ENCODE data around the gene DDX54. TPM values are rescaled to one million over a fixed set of nuclear protein-coding genes. Genes with fewer than 3 reads are reported as not detected.

DDX54 gene
- total RNA-seq (ENCODE audit: low replicate concordance) = 36.9 and 72.9 TPM in 2 replicates

DNA sequence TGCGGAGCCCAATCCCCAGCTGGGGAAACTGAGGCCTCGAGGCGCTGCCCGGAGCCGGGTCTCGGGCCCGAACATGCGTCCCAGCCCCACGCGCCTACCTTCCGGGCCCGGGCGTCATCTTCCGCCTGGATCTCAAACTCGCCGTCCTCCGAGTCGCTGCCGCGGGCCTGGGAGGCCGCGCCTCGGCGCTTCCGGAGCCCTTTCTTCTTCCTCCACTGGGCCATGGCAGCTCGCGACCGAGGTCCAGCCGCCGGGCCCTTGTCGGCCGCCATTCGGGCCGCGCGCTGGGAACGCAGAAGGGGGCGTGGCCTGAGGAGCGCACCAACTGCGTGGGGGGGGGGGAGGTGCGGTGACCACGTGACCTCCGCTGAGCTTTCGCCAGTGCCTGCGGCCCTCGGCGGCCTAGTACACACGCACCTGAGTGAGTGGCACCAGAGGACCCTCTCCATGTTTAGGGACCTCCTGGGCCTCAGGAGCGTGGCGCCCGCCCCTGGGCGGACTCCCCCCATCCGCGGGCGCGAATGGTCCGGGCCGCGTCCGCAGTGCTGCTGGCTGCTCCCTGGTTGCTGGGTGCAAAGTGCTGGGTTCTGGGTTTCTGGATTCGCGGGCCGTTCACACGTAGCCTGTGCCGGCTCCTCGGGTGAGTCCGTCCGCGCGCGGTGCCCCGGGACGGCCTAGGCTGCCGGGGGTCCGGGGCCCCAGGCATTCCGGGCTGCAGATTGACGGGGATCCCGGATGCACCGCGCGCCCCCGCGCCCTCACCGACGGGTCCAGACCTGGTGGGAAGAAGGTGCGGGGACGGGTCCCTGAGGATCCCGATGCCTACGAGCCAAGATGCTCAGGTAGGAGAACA, at the start of gene DDX54, which contains the start of gene RITA1:
DDX54 (minus strand) TSS at position 299 of the 853 bp plus-strand sequence; CDS start at position 272, 27 bp downstream.
RITA1 (plus strand) TSS at position 542 of the 853 bp plus-strand sequence. CDS start 1,026 bp downstream, outside the sequence.
- peak within 1 kb of the TSS; percentile 96 for H3K4me3 Mint-ChIP-seq
- Histone ChIP-seq H3F3A (ENCODE audit: low read depth) (peaks cover 11% of the 10 kb centered on the region), H3K4me2 (peak within 1 kb of the TSS; percentile 74), H4K20me1 (ENCODE audit: low read depth) (peaks cover 31% of the 10 kb centered on the region), H3K4me3 (peak within 1 kb of the TSS; percentile 75), H3K27me3 (no peaks in the 10 kb centered on the region), H2AFZ (replicated peaks) (peak within 1 kb of the TSS; percentile 88), H3K9ac (peak within 1 kb of the TSS; percentile 80), H3K4me1 (peaks cover 8% of the 10 kb centered on the region), H3K9me3 (ENCODE audit: low read depth) (no peaks in the 10 kb centered on the region), H3K79me2 (ENCODE audit: low read depth) (peaks cover 49% of the 10 kb centered on the region), H3K36me3 (no peaks in the 10 kb centered on the region), H3K27ac (peak within 1 kb of the TSS; percentile 89)
- peaks cover 3% of the 10 kb centered on the region for H3K27me3 Mint-ChIP-seq (ENCODE audit: insufficient read depth, low read depth)
- peaks cover 20% of the 10 kb centered on the region for H3K36me3 Mint-ChIP-seq
- peak; percentile 23 for TF ChIP-seq EZH2phosphoT487 (IDR thresholded peaks at IDR 0.05)
- no peak for TF ChIP-seq EZH2 (IDR thresholded peaks at IDR 0.05)
- H3K27ac Mint-ChIP-seq = peak within 1 kb of the TSS; percentile 63
- peaks cover 22% of the 10 kb centered on the region for H3K4me1 Mint-ChIP-seq
- peak; percentile 93 for DNase-seq (ENCODE audit: low spot score)
- no peaks in the 10 kb centered on the region for H3K9me3 Mint-ChIP-seq

GRCh38 chr12:113234483-113234882, 49.2 kb upstream of the DDX54 start:
- Histone ChIP-seq H3K9ac (no peak overlapping the region), H4K20me1 (ENCODE audit: low read depth) (peaks cover 13% of the 10 kb centered on the region), H3K4me3 (no peak overlapping the region), H3K9me3 (ENCODE audit: low read depth) (no peaks in the 10 kb centered on the region), H3K27ac (no peak overlapping the region), H2AFZ (replicated peaks) (no peak overlapping the region), H3K27me3 (no peaks in the 10 kb centered on the region), H3K79me2 (ENCODE audit: low read depth) (no peaks in the 10 kb centered on the region), H3F3A (ENCODE audit: low read depth) (peaks cover 4% of the 10 kb centered on the region), H3K4me1 (peaks cover 13% of the 10 kb centered on the region), H3K36me3 (no peaks in the 10 kb centered on the region), H3K4me2 (no peak overlapping the region)
- DNase-seq (ENCODE audit: low spot score) = no peak
- TF ChIP-seq EZH2phosphoT487 (IDR thresholded peaks at IDR 0.05) (no peak), EZH2 (IDR thresholded peaks at IDR 0.05) (no peak)
- TF ChIP-seq, protein P1, sequence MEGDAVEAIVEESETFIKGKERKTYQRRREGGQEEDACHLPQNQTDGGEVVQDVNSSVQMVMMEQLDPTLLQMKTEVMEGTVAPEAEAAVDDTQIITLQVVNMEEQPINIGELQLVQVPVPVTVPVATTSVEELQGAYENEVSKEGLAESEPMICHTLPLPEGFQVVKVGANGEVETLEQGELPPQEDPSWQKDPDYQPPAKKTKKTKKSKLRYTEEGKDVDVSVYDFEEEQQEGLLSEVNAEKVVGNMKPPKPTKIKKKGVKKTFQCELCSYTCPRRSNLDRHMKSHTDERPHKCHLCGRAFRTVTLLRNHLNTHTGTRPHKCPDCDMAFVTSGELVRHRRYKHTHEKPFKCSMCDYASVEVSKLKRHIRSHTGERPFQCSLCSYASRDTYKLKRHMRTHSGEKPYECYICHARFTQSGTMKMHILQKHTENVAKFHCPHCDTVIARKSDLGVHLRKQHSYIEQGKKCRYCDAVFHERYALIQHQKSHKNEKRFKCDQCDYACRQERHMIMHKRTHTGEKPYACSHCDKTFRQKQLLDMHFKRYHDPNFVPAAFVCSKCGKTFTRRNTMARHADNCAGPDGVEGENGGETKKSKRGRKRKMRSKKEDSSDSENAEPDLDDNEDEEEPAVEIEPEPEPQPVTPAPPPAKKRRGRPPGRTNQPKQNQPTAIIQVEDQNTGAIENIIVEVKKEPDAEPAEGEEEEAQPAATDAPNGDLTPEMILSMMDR (IDR thresholded peaks at IDR 0.05) = no peak
- H3K36me3 Mint-ChIP-seq = peaks cover 19% of the 10 kb centered on the region
- peaks cover 2% of the 10 kb centered on the region for H3K9me3 Mint-ChIP-seq
- H3K27me3 Mint-ChIP-seq (ENCODE audit: insufficient read depth, low read depth) = peaks cover 12% of the 10 kb centered on the region
- H3K4me1 Mint-ChIP-seq = peaks cover 58% of the 10 kb centered on the region
- H3K4me3 Mint-ChIP-seq = no peak overlapping the region
- no peak overlapping the region for H3K27ac Mint-ChIP-seq

DNA sequence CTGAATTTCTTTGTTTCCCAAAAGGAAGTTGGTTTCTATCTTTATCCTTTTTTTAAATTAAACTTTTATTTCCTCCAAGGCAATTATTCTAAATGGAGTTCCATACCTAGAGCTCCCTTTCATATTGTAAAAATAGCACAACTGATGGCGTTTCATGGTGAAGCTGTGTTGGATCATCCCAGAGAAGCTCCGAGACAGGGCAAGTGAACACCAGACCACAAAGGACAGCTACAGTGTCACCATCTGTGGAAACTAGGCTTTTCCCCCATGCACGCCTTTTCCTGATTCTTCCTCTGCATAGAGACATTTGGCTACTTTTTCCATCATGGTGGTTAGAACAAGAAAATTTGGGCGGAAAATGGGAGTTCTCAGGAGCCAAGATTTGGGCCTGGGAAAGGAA, 48.7 kb upstream of the DDX54 start:
- peaks cover 19% of the 10 kb centered on the region for H3K36me3 Mint-ChIP-seq
- no peak overlapping the region for H3K4me3 Mint-ChIP-seq
- Histone ChIP-seq H3K4me2 (no peak overlapping the region), H3F3A (ENCODE audit: low read depth) (peaks cover 4% of the 10 kb centered on the region), H3K4me3 (no peak overlapping the region), H2AFZ (replicated peaks) (no peak overlapping the region), H3K4me1 (peaks cover 13% of the 10 kb centered on the region), H3K9ac (no peak overlapping the region), H3K27me3 (no peaks in the 10 kb centered on the region), H4K20me1 (ENCODE audit: low read depth) (peaks cover 13% of the 10 kb centered on the region), H3K36me3 (no peaks in the 10 kb centered on the region), H3K79me2 (ENCODE audit: low read depth) (no peaks in the 10 kb centered on the region), H3K9me3 (ENCODE audit: low read depth) (no peaks in the 10 kb centered on the region), H3K27ac (no peak overlapping the region)
- no peak for DNase-seq (ENCODE audit: low spot score)
- peaks cover 59% of the 10 kb centered on the region for H3K4me1 Mint-ChIP-seq
- peaks cover 2% of the 10 kb centered on the region for H3K9me3 Mint-ChIP-seq
- no peak overlapping the region for H3K27ac Mint-ChIP-seq
- TF ChIP-seq, protein P1 (IDR thresholded peaks at IDR 0.05) = no peak
- TF ChIP-seq EZH2phosphoT487 (IDR thresholded peaks at IDR 0.05) (no peak), EZH2 (IDR thresholded peaks at IDR 0.05) (no peak)
- peaks cover 12% of the 10 kb centered on the region for H3K27me3 Mint-ChIP-seq (ENCODE audit: insufficient read depth, low read depth)
